Activated gamma-delta T cell treated with anti-CD3 and anti-CD28 coated beads, Interleukin-2, amount 50 U/mL, for 16 hours (primary cell): ENCODE measurements around the gene VAV2.
"Not testable (repeated sequence)": the region's sequence is repeated elsewhere in the genome, so short reads cannot be mapped to it uniquely, and the experiment has no call there.

Experiments
- DNase-seq: peaks from one replicate; pipeline ENCODE4 v3.0.0-alpha.2; 2020; ENCODE audit warnings: low read depth

VAV2 gene

GRCh38 chr9:133995012-133995896 lies 3.1 kb upstream of the VAV2 start:
- no peak for DNase-seq

DNA sequence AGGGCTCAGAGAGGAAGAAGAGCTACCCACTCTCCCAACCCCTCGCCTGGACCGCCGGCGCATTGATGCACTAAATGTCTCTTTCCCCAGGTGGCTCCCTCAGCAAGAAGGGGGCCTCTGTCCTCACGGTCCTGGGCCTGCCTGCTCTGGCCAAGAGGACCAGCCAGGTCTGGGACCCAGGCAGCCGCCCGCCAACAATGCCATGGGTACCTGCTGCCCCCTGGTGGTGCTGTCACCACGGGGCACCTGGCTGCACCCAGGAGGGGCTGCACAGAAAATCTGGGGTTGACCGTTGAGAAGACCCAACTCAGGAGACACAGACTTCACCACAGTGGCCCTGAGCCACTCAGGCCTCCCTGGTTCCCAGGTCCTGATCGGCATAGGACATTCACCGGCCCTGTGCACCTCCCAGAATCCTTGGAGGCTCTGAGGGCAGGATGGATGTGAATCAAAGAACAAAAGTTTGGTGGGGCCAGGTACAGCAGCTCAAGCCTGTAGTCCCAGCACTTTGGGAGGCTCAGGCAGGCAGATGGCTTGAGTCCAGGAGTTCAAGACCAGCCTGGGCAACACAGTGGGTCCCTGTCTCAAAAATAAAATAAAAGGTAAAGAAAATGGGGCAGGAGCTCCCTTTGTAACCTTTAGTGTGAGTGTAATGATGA lies 2.4 kb upstream of the VAV2 start:
- peak; percentile 66 for DNase-seq

DNA sequence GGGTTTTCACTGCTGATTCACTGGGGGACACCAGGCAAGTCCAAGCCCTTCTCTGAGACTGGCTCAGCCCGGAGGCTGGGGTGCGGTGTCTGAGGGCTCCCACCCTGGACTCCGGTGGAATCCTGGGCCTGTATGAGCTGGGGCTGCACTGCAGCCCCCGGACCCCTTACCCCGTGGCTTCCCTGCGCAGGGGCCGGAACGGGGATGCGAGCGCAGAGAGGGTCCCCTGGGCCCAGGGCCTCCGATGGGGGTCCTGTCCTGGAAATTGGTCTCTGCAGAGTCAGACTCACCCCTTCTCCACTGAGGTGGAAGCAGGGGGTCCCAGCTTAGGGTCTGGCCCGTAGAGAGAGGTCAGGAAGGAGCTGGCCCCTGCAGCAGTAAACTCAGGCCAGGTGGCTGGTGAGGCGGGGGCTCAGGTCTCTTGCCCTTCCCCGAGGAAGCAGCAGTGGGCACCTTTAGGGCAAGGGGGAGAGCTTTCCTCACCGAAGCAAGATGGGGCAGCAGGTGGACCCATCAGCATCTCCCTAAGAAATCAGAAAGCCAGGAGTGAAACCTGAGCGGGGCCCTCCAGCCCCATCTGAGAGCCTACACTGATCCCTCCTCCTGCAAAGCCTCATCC lies 1.6 kb upstream of the VAV2 start:
- no peak for DNase-seq

- peak; percentile 65 for DNase-seq
Measured at GRCh38 chr9:133992780-133993634, 883 bp upstream of the VAV2 start.

DNA sequence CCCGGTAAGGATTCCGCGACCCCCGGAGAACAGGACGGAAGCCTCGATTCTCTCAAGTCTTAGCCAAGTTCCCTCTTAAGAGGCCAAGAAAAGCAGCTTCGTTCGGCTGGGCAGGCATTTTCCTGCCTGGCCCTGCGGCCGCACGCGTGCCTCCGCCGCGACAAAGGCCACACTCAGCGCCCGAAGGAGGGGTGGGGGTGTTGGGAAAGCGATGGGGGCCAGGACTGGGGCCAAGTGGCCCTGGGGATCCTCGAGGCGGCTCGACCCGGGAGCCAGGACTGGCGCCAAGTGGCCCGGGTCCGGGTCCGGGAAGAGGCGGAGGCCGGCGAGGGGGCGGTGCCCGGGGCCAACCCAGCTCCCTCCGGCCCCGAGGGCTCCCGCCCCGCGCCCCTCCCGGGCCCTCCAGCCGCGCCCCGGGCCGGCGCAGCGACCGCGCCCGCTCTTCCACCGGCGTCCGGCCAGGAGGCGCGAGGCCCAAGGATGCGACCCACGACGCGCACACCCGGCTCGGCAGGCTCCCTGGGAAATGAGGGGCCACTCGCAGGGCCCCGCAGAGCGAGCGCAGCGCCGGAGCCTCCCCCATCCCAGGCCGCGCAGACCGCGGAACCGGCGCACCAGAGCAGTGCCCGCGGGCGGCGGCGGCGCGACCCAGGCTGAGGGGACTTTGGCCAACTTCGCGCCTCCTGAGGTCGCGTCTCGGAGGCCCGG lies 756 bp downstream of the VAV2 start:
- no peak for DNase-seq

GRCh38 chr9:133990366-133991213 lies 1.5 kb downstream of the VAV2 start:
- no peak for DNase-seq

GRCh38 chr9:133989625-133990365 lies 2.3 kb downstream of the VAV2 start:
- no peak for DNase-seq

- DNase-seq: not testable (repeated sequence)
Measured at GRCh38 chr9:133988771-133989170, 3.4 kb downstream of the VAV2 start.

GRCh38 chr9:133987946-133988665 lies 4.0 kb downstream of the VAV2 start:
- no peak for DNase-seq

GRCh38 chr9:133987446-133987788 lies 4.7 kb downstream of the VAV2 start:
- no peak for DNase-seq

DNA sequence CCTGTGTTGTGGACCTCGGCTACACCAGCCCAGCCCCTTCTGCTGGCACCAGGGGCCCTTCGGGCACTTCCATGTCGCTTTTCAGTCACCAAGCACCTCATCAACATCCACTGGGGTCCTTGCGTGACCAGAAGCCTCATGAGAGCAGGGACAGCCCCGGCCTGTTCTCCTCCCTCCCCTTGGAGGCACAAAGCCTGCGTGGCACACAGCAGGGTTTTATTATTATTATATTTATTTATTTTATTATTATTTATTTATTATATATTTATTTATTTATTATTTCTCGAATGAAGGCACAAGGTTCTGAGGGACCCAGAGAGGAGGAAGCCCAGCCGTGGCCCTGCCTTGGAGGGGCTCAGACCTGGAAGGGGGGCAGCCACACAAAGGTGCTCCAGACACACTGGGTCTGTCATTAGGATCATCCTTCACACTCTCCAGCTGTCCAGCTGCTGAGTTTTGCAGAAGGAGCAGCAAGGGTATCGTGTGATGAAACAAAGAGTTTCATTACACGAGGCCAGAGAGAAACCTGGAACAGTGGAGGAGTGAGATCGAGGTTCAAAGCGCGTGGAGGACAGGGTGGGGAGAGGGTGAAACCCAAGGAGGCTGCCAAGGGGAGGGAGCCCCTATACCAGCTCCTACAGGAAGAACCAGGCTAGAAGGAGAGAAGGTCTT lies 5.2 kb downstream of the VAV2 start:
- no peak for DNase-seq

DNA sequence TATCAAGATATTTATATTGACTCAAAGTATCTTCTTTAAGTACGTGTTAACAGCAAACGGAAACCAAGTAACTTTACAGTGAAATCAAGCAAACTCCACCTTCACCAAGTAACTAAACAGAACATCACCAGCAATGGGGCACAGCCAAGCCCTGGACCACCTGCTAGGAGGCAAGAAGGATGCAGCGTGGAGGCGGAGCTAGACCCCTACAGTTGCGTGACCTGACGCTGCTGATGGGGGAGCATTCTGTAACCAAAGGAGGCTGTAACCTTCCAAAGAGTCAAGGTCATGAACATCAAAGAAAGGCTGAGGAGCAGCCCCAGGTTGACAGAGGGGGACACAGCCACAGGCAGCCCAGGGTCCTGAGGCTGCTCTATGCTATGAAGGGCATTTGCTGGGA lies 6.1 kb downstream of the VAV2 start:
- DNase-seq: no peak

DNA sequence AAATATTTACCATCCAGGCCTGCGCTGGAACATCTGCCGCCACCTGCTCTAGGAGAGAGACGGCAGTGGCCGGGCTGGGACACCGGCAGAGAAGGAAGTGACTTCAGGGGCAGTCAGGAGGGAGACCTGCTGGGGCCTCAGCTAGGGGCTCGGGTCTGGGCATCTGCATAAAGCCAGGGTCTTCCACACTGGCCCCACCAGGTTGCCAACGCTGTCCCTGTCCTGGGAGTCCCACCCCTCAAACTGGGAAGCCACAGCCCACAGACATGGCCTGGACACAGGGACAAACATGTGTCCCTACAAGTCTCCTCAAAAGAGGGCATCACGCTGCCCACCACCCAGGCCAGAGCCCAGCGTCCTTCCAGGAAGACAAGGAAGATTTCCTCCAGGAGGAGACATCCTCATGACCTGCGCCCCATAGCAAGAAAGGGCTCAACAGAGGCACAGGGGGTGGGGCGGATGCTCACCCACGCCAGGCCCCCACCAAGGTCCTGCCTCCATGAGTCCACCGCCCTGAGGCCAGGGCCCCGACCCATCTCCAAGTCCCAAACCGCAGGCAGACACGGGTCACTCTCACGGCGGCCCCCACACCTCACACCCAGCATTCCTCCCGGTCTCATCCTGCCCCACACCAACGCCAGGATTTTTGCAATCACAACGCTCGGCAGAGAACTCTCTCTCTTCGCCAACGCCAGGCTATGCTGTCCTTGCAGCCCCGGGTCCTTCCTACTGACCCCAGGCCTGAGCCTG lies 9.0 kb downstream of the VAV2 start:
- DNase-seq: no peak

GRCh38 chr9:133981958-133982681 lies 10.0 kb downstream of the VAV2 start:
- DNase-seq: no peak

DNA sequence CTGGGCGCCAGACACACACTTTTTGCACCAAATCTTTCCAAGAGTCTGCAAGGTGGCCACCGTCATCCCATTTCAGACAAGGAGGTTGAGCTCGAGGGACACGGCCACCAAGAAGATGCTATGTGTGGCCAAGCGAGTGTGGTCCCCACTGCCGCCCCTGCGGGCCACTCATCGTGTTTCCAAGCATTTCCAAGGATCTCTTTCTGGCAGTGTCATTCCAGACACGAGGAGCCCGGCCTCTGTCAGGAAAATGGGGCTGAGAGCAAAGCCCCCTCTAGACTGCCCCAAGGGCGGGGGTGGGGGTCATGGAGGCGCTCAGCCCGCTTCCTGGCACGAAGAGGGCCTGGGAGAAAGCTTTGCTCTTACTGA lies 10.6 kb downstream of the VAV2 start:
- no peak for DNase-seq

- DNase-seq: no peak
Measured at GRCh38 chr9:133980864-133981588, 11.1 kb downstream of the VAV2 start.
